Natural killer cell (primary cell): Measurements from ENCODE around the gene MYO15A. TPM values are rescaled to one million over a fixed set of nuclear protein-coding genes. Genes with fewer than 3 reads are reported as not detected.

Experiments
- ATAC-seq, 3 donors: fragments of 150-1000 bp in 2 of 3; fragments of 200-7000 bp in 1 of 3; cut with Tn5 transposase; 1 replicate in 1 of 3; 2 replicates in 2 of 3; pipeline ENCODE4 v1.10.0; 2021; ENCODE audit warnings: mild to moderate bottlenecking in 2 of 3, moderate library complexity in 2 of 3
- DNase-seq, 2 donors: peaks; one replicate each; pipeline versions ENCODE4 v3.0.0 to v3.0.0-alpha.2; 2013 to 2021; ENCODE audit warnings: mixed read lengths in 1 of 2
- H3K27ac ChIP-seq: one replicate; pipeline ENCODE4 v1.5.1; 2013; ENCODE audit warnings: mild to moderate bottlenecking, low read length
- H3K27me3 ChIP-seq: one replicate; pipeline ENCODE4 v1.6.1; 2013; ENCODE audit warnings: low read length; ENCODE audit not compliant: control insufficient read depth, insufficient read depth
- H3K36me3 ChIP-seq: one replicate; pipeline ENCODE4 v1.6.1; 2013; ENCODE audit warnings: low read length; ENCODE audit not compliant: control insufficient read depth, insufficient read depth
- H3K4me1 ChIP-seq: one replicate; pipeline ENCODE4 v1.6.1; 2013; ENCODE audit warnings: low read length; ENCODE audit not compliant: control insufficient read depth, insufficient read depth
- H3K4me3 ChIP-seq: one replicate; pipeline ENCODE4 v1.5.1; 2013; ENCODE audit warnings: low read length
- H3K9me3 ChIP-seq: one replicate; pipeline ENCODE4 v1.6.1; 2013; ENCODE audit warnings: low read length; ENCODE audit not compliant: control insufficient read depth, insufficient read depth
- H3K27ac Mint-ChIP-seq, 2 donors: one replicate each; pipeline ENCODE4 v1.8.0; 2022; ENCODE audit warnings: mild to moderate bottlenecking in 2 of 2, mixed read lengths in 2 of 2, moderate library complexity in 1 of 2
- H3K27me3 Mint-ChIP-seq, 2 donors: one replicate each; pipeline ENCODE4 v1.8.0; 2022; ENCODE audit warnings: low read depth in 2 of 2, mixed read lengths in 2 of 2
- H3K36me3 Mint-ChIP-seq: one replicate; pipeline ENCODE4 v1.8.0; 2022; ENCODE audit warnings: mixed read lengths
- H3K4me1 Mint-ChIP-seq, 2 donors: one replicate each; pipeline ENCODE4 v1.8.0; 2022; ENCODE audit warnings: mixed read lengths in 2 of 2
- H3K4me3 Mint-ChIP-seq: one replicate; pipeline ENCODE4 v1.8.0; 2022; ENCODE audit warnings: mild to moderate bottlenecking, moderate library complexity, mixed read lengths
- H3K9me3 Mint-ChIP-seq, 2 donors: one replicate each; pipeline ENCODE4 v1.8.0; 2022; ENCODE audit warnings: mixed read lengths in 2 of 2
- WGBS: methylation state at CpG from one replicate; pipeline ENCODE4 v1.1.7; 2013; ENCODE audit warnings: missing lambda C conversion rate; ENCODE audit not compliant: insufficient coverage; 5-methylcytosine and 5-hydroxymethylcytosine counted together
- intact Hi-C: fragments of 100-400 bp; cut with micrococcal nuclease; formaldehyde crosslinking; loops from one replicate; pipeline ENCODE4 v1.14.2; 2022
- total RNA-seq, 4 donors: library from RNA; stranded (reverse); fragments of 120-200 nt in 1 of 4; gene quantifications; one replicate each; pipeline versions ENCODE4 v1.2.3 to v1.2.4, GENCODE V29; 2013 to 2022
- TF ChIP-seq, protein P1 (sequence below): fragments of 200-600 bp; IDR thresholded peaks from one replicate; pipeline ENCODE4 v1.8.0; 2022; ENCODE audit warnings: antibody characterized with exemption

MYO15A gene
- total RNA-seq, 3 donors from 2014 or later (not counting 1 experiment from before 2014, with no cell fraction given): 1.6 to 2.0 (median 1.8) TPM

DNA sequence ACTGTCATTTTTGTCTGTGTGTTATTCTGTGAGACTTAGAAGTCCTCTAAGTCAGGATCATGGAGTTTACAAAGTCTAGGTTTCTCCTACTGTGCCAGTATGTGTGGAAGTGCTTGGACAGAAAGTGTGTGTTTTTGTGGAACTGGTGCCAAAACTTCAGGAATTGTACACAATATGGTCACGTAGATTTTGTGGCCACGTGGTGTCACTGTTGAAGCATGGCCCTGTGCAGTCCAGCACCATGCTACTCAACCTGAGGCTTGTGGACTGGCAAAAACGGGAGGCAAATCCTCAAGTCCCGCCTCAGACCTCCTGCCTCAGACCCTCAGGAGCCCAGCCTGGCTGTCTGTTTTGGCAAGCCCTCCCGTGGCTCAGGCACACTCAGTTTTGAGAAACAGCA is 58.3 kb downstream of the MYO15A start:
- Mint-ChIP-seq H3K27ac (no peak overlapping the region), H3K4me1 (no peaks in the 10 kb centered on the region), H3K27me3 (no peaks in the 10 kb centered on the region), H3K36me3 (no peaks in the 10 kb centered on the region), H3K4me3 (no peak overlapping the region), H3K9me3 (no peaks in the 10 kb centered on the region)
- TF ChIP-seq, protein P1, sequence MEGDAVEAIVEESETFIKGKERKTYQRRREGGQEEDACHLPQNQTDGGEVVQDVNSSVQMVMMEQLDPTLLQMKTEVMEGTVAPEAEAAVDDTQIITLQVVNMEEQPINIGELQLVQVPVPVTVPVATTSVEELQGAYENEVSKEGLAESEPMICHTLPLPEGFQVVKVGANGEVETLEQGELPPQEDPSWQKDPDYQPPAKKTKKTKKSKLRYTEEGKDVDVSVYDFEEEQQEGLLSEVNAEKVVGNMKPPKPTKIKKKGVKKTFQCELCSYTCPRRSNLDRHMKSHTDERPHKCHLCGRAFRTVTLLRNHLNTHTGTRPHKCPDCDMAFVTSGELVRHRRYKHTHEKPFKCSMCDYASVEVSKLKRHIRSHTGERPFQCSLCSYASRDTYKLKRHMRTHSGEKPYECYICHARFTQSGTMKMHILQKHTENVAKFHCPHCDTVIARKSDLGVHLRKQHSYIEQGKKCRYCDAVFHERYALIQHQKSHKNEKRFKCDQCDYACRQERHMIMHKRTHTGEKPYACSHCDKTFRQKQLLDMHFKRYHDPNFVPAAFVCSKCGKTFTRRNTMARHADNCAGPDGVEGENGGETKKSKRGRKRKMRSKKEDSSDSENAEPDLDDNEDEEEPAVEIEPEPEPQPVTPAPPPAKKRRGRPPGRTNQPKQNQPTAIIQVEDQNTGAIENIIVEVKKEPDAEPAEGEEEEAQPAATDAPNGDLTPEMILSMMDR: no peak
- H3K9me3 ChIP-seq: no peaks in the 10 kb centered on the region
- 87% methylated on average over 5 of the region's 5 CpGs for WGBS
- no peak overlapping the region for H3K27ac ChIP-seq
- H3K4me3 ChIP-seq: no peak overlapping the region
- no peaks in the 10 kb centered on the region for H3K27me3 ChIP-seq
- H3K4me1 ChIP-seq: no peaks in the 10 kb centered on the region
- DNase-seq (no peak), ATAC-seq (no peak)
- no peaks in the 10 kb centered on the region for H3K36me3 ChIP-seq
- intact Hi-C loops: no loop called here

DNA sequence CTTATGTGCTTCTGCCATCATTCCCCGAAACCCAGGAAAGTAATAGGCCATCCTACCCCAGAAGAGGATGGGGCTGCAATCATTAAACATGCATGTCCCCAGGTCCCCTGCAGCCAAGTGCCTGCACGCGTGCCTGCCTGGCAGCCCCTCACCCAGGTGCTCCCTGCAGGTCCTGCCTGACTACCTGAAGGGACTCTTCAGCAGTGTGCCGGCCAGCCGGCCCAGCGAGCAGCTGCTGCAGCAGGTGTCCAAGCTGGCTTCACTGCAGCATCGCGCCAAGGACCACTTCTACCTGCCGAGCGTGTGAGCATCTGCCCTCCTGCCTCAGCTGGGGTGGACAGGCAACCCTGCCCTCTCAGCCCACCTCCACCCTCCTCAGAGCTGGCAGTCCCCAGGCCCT is 58.9 kb downstream of the MYO15A start:
- TF ChIP-seq, protein P1: no peak
- Histone ChIP-seq H3K27ac (no peak overlapping the region), H3K4me3 (no peak overlapping the region), H3K9me3 (no peaks in the 10 kb centered on the region), H3K27me3 (no peaks in the 10 kb centered on the region), H3K36me3 (no peaks in the 10 kb centered on the region), H3K4me1 (no peaks in the 10 kb centered on the region)
- Mint-ChIP-seq H3K36me3 (no peaks in the 10 kb centered on the region), H3K27ac (no peak overlapping the region), H3K27me3 (no peaks in the 10 kb centered on the region), H3K4me3 (no peak overlapping the region), H3K9me3 (no peaks in the 10 kb centered on the region), H3K4me1 (peaks cover 0 to 4% of the 10 kb centered on the region in 2 donors)
- WGBS: 86% methylated on average over 10 of the region's 10 CpGs
- ATAC-seq (no peak), DNase-seq (no peak)
- intact Hi-C loops: no loop called here

DNA sequence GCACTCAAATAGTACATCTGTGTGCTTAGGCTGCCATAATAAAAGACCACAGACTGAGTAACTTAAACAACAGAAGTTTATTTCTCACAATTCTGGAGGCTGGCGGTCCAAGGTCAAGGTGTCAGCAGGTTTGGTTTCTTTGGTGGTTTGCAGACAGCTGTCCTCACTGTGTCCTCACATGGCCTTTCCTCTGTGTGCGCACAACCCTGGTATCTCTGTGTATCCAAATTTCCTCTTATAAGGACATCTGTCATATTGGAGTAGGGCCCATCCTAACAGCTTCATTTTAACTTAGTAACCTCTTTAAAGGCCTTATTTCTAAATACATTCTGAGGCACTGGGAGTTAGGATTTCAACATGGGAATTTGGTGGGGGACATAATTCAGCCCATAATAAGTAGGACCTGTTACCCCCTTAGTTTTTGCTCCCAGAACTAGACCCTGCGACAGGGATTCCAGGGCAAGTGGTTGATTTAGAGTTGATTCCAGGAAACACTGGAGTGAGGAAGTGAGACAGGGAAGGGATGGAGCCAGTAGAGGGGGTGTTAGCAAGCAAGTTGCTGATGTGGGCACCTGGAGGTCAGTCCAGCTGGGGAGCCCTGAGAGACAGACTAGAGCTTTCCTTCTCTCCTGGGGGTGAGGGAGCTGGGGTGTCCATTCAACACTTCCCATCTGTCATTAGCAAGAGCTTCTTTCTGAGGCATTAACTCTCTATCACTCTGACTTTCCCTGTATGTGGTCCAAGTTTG is 64.1 kb downstream of the MYO15A start:
- H3K36me3 ChIP-seq: no peaks in the 10 kb centered on the region
- 74% methylated on average over 3 of the region's 3 CpGs for WGBS
- no peaks in the 10 kb centered on the region for H3K27me3 Mint-ChIP-seq
- H3K4me3 Mint-ChIP-seq: no peak overlapping the region
- no peaks in the 10 kb centered on the region for H3K4me1 ChIP-seq
- H3K9me3 ChIP-seq: no peaks in the 10 kb centered on the region
- no peak overlapping the region for H3K27ac ChIP-seq
- no peaks in the 10 kb centered on the region for H3K9me3 Mint-ChIP-seq
- TF ChIP-seq, protein P1: no peak
- intact Hi-C loops: no loop called here
- no peak overlapping the region for H3K27ac Mint-ChIP-seq
- DNase-seq (no peak), ATAC-seq (no peak)
- no peaks in the 10 kb centered on the region for H3K27me3 ChIP-seq
- H3K36me3 Mint-ChIP-seq: no peaks in the 10 kb centered on the region
- peaks cover 0 to 6% of the 10 kb centered on the region in 2 donors for H3K4me1 Mint-ChIP-seq
- no peak overlapping the region for H3K4me3 ChIP-seq

DNA sequence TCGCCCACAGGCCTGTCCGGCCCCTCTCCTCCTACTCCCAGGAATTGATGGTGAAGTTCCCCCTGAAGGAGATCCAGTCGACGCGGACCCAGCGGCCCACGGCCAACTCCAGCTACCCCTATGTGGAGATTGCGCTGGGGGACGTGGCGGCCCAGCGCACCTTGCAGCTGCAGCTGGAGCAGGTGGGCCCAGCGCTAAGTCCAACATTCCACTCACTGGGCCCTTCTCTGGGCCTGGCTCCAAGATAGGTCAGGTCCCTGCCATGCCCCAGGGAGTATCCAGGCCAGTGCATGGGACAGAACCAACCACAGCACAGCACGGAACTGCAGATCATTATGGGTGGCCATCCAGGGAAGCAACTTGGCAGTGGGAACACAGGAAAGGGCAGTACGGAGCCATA is 65.2 kb downstream of the MYO15A start:
- Histone ChIP-seq H3K27ac (no peak overlapping the region), H3K4me3 (no peak overlapping the region), H3K27me3 (no peaks in the 10 kb centered on the region), H3K4me1 (no peaks in the 10 kb centered on the region), H3K36me3 (no peaks in the 10 kb centered on the region), H3K9me3 (no peaks in the 10 kb centered on the region)
- DNase-seq (no peak), ATAC-seq (no peak)
- peaks cover 0 to 6% of the 10 kb centered on the region in 2 donors for H3K4me1 Mint-ChIP-seq
- WGBS: 93% methylated on average over 14 of the region's 14 CpGs
- intact Hi-C loops: no loop called here
- no peak overlapping the region for H3K27ac Mint-ChIP-seq
- H3K27me3 Mint-ChIP-seq: no peaks in the 10 kb centered on the region
- no peak overlapping the region for H3K4me3 Mint-ChIP-seq
- H3K9me3 Mint-ChIP-seq: no peaks in the 10 kb centered on the region
- TF ChIP-seq, protein P1: no peak
- H3K36me3 Mint-ChIP-seq: no peaks in the 10 kb centered on the region
